ENCODE data around the gene ZSCAN12. TPM values are rescaled to one million over a fixed set of nuclear protein-coding genes. Genes with fewer than 3 reads are reported as not detected.

The ZSCAN12 gene
- total and polyA plus RNA-seq, 2 of the 13 experiments (the other 11 are each of a cell fraction or from before 2014, with no cell fraction given) = 2.8 to 8.9 TPM

- TF ChIP-seq ZNF512 (CRISPR knock-in tag; IDR thresholded peaks at IDR 0.05) (no peak), HNF4G (IDR thresholded peaks at IDR 0.05; ENCODE audit: borderline replicate concordance, low read depth, low read length) (peak; percentile 8; the same call in 1 of the 2 replicates), HNF4G (CRISPR knock-in tag; IDR thresholded peaks at IDR 0.05; ENCODE audit: borderline replicate concordance, low read depth) (0 out of 2 replicates have a peak, but pooled peaks have one; percentile 13), ARID5B (CRISPR knock-in tag; IDR thresholded peaks at IDR 0.05) (peak; percentile 21), ARID3A (IDR thresholded peaks at IDR 0.05; ENCODE audit: low read depth, low read length) (peak; percentile 11; the same call in 1 of the 2 replicates), ZNF761 (CRISPR knock-in tag; conservative IDR thresholded peaks at IDR 0.05) (peak; percentile 94), ZNF235 (CRISPR knock-in tag; IDR thresholded peaks at IDR 0.05; ENCODE audit: borderline replicate concordance) (no peak), SAFB2 (CRISPR knock-in tag; IDR thresholded peaks at IDR 0.05; ENCODE audit: borderline replicate concordance, low read depth) (peak; percentile 81; the same call in 1 of the 2 replicates), PAF1 (CRISPR knock-in tag; IDR thresholded peaks at IDR 0.05) (no peak), RXRA (CRISPR knock-in tag; IDR thresholded peaks at IDR 0.05) (peak; percentile 74), MTA3 (CRISPR knock-in tag; IDR thresholded peaks at IDR 0.05) (no peak), HIC2 (CRISPR knock-in tag; IDR thresholded peaks at IDR 0.05; ENCODE audit: low read depth) (no peak), CREM (IDR thresholded peaks at IDR 0.05) (peak; percentile 63; the same call in 1 of the 2 replicates), CREM (CRISPR knock-in tag; IDR thresholded peaks at IDR 0.05) (no peak), ZNF280B (CRISPR knock-in tag; IDR thresholded peaks at IDR 0.05; ENCODE audit: borderline replicate concordance) (peak; percentile 82; the same call in 1 of the 2 replicates), ELF3 (CRISPR knock-in tag; IDR thresholded peaks at IDR 0.05) (peak; percentile 11; the same call in 1 of the 2 replicates), ZNF691 (CRISPR knock-in tag; IDR thresholded peaks at IDR 0.05; ENCODE audit: borderline replicate concordance, low read depth) (peak; percentile 79)
These were observed 63.8 kb downstream of the ZSCAN12 start, which contains the start of gene ZSCAN31 (continued) for GRCh38 chr6:28335564-28336283.

Measured in HepG2 (cell line).